Progenitor cell of endocrine pancreas (in vitro differentiated cells): Measurements from ENCODE around the gene STAB2. TPM values are rescaled to one million over a fixed set of nuclear protein-coding genes. Genes with fewer than 3 reads are reported as not detected.

Source experiments
- DNase-seq: peaks from one replicate; pipeline ENCODE4 v3.0.0; 2021; ENCODE audit warnings: low spot score; ENCODE audit not compliant: unreplicated experiment
- H3K27ac Mint-ChIP-seq: 2 replicates; pipeline ENCODE4 v1.8.0; 2021; ENCODE audit warnings: mild to moderate bottlenecking, moderate library complexity, mixed read lengths
- H3K27me3 Mint-ChIP-seq: 2 replicates; pipeline ENCODE4 v1.8.0; 2021; ENCODE audit warnings: mixed read lengths
- H3K36me3 Mint-ChIP-seq: 2 replicates; pipeline ENCODE4 v1.8.0; 2022; ENCODE audit warnings: mixed read lengths; ENCODE audit not compliant: insufficient read depth
- H3K4me1 Mint-ChIP-seq: 2 replicates; pipeline ENCODE4 v1.8.0; 2021; ENCODE audit warnings: low read depth, mixed read lengths
- H3K4me3 Mint-ChIP-seq: 2 replicates; pipeline ENCODE4 v1.8.0; 2021; ENCODE audit warnings: low read depth, mild to moderate bottlenecking, moderate library complexity, mixed read lengths
- H3K9me3 Mint-ChIP-seq: 2 replicates; pipeline ENCODE4 v1.8.0; 2021; ENCODE audit warnings: low read depth, mixed read lengths
- total RNA-seq: library from RNA; stranded (reverse); gene quantifications from 2 replicates; pipeline ENCODE4 v1.2.1, GENCODE V29; 2021
- TF ChIP-seq, protein P1 (sequence below): fragments of 200-600 bp; sonication (generic); IDR thresholded peaks from one replicate; pipeline ENCODE4 v1.5.0; 2021; ENCODE audit warnings: antibody characterized with exemption, mild to moderate bottlenecking; ENCODE audit not compliant: unreplicated experiment

The STAB2 gene
- total RNA-seq, 1 donor from 2014 or later, result not detected

DNA sequence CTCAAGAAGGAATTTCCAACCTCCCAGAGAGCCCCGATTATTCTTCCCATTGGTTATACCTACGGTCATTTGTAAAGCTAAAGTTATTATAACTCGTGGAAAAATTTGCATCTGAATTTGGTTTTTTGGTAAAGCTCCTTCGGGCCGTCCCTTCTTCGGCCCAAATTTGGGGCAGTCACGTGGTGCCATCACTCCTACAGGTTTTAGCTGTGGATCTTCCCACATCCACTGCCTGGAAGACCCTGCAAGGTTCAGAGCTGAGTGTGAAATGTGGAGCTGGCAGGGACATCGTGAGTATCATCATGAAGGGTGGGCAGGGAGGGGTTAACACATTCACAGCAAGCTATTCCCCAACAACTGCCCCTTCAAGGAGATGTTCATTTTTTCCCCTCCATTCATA, 148.2 kb downstream of the STAB2 start:
- Mint-ChIP-seq H3K36me3 (peaks cover 1% of the 10 kb centered on the region), H3K9me3 (peaks cover 5% of the 10 kb centered on the region), H3K4me1 (peaks cover 2% of the 10 kb centered on the region), H3K4me3 (no peak overlapping the region), H3K27ac (no peak overlapping the region), H3K27me3 (peaks cover 22% of the 10 kb centered on the region)
- no peak for DNase-seq
- TF ChIP-seq, protein P1, sequence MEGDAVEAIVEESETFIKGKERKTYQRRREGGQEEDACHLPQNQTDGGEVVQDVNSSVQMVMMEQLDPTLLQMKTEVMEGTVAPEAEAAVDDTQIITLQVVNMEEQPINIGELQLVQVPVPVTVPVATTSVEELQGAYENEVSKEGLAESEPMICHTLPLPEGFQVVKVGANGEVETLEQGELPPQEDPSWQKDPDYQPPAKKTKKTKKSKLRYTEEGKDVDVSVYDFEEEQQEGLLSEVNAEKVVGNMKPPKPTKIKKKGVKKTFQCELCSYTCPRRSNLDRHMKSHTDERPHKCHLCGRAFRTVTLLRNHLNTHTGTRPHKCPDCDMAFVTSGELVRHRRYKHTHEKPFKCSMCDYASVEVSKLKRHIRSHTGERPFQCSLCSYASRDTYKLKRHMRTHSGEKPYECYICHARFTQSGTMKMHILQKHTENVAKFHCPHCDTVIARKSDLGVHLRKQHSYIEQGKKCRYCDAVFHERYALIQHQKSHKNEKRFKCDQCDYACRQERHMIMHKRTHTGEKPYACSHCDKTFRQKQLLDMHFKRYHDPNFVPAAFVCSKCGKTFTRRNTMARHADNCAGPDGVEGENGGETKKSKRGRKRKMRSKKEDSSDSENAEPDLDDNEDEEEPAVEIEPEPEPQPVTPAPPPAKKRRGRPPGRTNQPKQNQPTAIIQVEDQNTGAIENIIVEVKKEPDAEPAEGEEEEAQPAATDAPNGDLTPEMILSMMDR, result no peak

DNA sequence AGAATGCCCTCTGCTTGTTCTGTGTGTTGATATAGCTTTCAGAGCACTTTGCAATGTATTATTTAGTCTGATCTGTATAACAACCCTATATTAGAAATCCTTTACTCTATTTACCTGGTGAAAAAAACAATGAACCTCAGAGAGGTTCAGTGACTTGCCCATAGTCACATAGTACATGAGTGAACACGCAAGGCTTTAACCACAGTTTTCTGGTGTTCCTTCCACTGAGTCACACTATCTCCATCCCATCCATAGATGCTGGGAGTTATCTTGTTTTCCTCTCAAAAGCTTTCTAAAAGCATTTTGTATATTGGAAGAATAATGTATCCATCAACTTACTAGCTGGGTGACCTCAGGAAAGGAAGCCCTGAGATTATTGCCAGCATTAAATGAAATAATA, 149.5 kb downstream of the STAB2 start:
- peaks cover 2% of the 10 kb centered on the region for H3K4me1 Mint-ChIP-seq
- H3K27ac Mint-ChIP-seq, result no peak overlapping the region

DNA sequence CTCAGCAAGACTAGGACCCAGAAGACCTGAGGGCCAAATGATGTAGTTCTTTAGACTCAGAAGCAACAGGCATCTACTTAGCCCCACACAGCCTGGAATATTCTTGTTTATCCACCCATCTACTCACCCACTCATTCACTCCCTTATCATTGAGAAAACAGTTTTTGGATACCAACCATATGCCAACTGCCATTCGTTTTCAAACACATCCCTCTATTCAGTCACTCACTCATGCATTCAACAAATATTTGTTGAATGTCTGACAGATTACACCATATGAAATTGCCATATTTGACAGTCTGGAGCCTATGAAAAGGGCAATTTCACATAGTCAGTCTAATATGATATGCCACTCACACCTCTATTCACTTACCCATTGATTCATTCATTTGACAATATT, 150.8 kb downstream of the STAB2 start:
- Mint-ChIP-seq H3K27me3 (peaks cover 29% of the 10 kb centered on the region), H3K4me3 (no peak overlapping the region), H3K4me1 (peaks cover 2% of the 10 kb centered on the region), H3K9me3 (no peaks in the 10 kb centered on the region), H3K27ac (peak overlapping the region; percentile 1), H3K36me3 (no peaks in the 10 kb centered on the region)
- TF ChIP-seq, protein P1, result no peak
- no peak for DNase-seq

More for the DNA sequence above, 149.5 kb downstream of the STAB2 start:
- Mint-ChIP-seq H3K27me3 (peaks cover 25% of the 10 kb centered on the region), H3K9me3 (peaks cover 3% of the 10 kb centered on the region), H3K4me3 (no peak overlapping the region), H3K36me3 (peaks cover under 1% of the 10 kb centered on the region)
- DNase-seq, result no peak
- TF ChIP-seq, protein P1, result no peak

DNA sequence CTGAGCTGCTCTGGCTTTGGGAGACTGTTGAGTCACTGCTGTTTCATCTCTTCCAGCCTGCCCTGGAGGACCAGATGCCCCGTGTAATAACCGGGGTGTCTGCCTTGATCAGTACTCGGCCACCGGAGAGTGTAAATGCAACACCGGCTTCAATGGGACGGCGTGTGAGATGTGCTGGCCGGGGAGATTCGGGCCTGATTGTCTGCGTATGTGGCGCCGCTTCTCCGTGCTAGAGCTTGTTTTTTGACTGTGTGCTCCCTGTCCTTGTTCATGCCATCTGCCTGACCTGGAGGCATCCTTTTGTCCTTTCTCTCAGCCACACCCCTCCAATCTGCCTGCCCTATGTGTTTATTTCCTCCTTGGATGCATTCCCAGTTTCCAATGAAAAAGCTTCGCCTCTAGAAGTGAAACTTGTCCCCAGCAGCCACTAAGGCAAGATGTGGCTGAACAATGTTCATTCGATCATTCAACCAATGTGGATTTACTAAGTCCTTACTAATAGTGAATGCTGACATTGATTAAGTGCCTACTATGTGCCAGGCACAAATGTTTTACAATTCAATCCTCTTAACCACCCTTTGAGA, 155.4 kb downstream of the STAB2 start:
- Mint-ChIP-seq H3K4me3 (no peak overlapping the region), H3K9me3 (no peaks in the 10 kb centered on the region), H3K36me3 (no peaks in the 10 kb centered on the region), H3K27ac (no peak overlapping the region), H3K27me3 (peaks cover 7% of the 10 kb centered on the region), H3K4me1 (peaks cover 2% of the 10 kb centered on the region)
- no peak for DNase-seq
- TF ChIP-seq, protein P1, result no peak

DNA sequence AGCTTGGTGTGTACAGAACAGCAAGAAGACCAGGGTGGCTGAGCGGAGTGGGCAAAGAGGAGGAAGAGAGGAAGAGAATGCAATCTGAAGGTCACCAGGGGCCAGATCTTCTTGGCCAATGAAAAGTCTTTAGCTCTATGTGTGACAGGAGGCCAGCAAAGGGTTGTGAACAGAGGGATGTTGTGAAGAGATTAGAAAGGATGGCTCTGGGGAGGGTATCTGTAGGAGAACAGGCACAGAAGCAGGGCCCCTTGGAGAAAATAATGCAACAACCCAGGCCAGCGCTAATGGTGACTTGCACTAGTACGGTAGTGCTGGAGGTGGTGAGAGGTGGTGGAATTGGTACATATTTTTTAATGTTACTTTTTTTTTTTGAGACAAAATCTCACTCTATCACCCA, 156.7 kb downstream of the STAB2 start:
- no peaks in the 10 kb centered on the region for H3K4me1 Mint-ChIP-seq
- no peak for DNase-seq
- H3K36me3 Mint-ChIP-seq, result no peaks in the 10 kb centered on the region
- H3K9me3 Mint-ChIP-seq, result no peaks in the 10 kb centered on the region
- peaks cover 7% of the 10 kb centered on the region for H3K27me3 Mint-ChIP-seq
- no peak overlapping the region for H3K27ac Mint-ChIP-seq
- TF ChIP-seq, protein P1, result no peak
- no peak overlapping the region for H3K4me3 Mint-ChIP-seq
